K562 (cell line): Measurements from ENCODE around the gene BGN.

Source experiments
- MTA1 ChIP-seq: fragments of 450-650 bp; IDR thresholded peaks from 2 replicates; pipeline ENCODE4 v1.6.1; 2017; ENCODE audit warnings: borderline replicate concordance
- POLR2A ChIP-seq: fragments of 450-650 bp; conservative IDR thresholded peaks from 2 replicates; pipeline ENCODE4 v1.6.1; 2016
- REST ChIP-seq, 2 experiments: fragments of 450-650 bp; formaldehyde crosslinking in 1 of 2; IDR thresholded peaks; 2 replicates each; pipeline versions ENCODE4 v1.4.0 to v1.6.1; 2014 to 2020; ENCODE audit warnings: mild to moderate bottlenecking in 2 of 2, borderline replicate concordance in 1 of 2, low read depth in 1 of 2
- TAF1 ChIP-seq: IDR thresholded peaks from 2 replicates; pipeline ENCODE4 v1.6.1; 2011; ENCODE audit warnings: mild to moderate bottlenecking, low read length, moderate library complexity; ENCODE audit not compliant: insufficient read depth, control insufficient read depth, severe bottlenecking; ENCODE audit errors: extremely low read depth
- ZNF778 ChIP-seq: fragments of 450-650 bp; formaldehyde crosslinking; IDR thresholded peaks from 2 replicates; pipeline ENCODE4 v1.4.0; 2020; ENCODE audit warnings: mild to moderate bottlenecking, moderate library complexity
- TF ChIP-seq, protein P1 (sequence below): conservative IDR thresholded peaks from 2 replicates; pipeline ENCODE4 v1.6.1; 2011; ENCODE audit warnings: low read depth, mild to moderate bottlenecking, low read length; ENCODE audit not compliant: control insufficient read depth

DNA sequence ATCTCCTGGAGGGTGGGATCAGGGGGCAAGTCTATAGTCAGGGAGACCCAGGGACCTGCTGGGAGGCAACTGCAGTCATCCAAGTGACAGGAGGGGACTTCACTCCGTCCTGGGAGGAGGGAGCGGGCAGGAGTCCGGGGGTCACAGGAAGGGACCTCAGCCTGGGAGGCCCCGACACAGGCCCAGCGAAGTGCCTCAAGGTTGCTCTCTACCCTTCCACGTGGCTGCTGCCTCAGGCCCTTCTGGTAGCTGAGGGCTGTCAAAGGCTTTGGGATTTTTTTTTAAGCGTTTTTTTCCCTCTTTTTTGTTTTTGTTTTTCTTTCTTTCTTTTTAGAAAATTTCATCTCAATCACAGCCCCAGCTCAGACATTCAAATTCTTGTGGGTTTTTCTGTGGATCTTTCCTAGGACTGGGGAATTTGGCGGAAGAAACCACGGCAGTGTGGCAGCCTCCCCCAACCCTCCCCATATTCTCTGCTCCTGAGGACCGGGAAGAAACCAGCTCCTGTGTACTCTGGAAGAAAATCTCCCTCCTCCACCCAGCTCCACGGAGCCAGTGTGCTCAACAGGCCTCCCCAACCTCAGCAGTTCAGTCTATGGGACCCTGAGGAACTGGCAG lies 23.0 kb upstream of the BGN start:
- no peak for TF ChIP-seq TAF1
- TF ChIP-seq MTA1, result no peak
- no peak for TF ChIP-seq REST (IDR thresholded peaks at IDR 0.05; ENCODE audit: borderline replicate concordance)
- TF ChIP-seq REST (CRISPR knock-in tag; IDR thresholded peaks at IDR 0.05; ENCODE audit: low read depth), result no peak
- no peak for TF ChIP-seq POLR2A
- no peak for TF ChIP-seq ZNF778 (CRISPR knock-in tag)
- TF ChIP-seq, protein P1, sequence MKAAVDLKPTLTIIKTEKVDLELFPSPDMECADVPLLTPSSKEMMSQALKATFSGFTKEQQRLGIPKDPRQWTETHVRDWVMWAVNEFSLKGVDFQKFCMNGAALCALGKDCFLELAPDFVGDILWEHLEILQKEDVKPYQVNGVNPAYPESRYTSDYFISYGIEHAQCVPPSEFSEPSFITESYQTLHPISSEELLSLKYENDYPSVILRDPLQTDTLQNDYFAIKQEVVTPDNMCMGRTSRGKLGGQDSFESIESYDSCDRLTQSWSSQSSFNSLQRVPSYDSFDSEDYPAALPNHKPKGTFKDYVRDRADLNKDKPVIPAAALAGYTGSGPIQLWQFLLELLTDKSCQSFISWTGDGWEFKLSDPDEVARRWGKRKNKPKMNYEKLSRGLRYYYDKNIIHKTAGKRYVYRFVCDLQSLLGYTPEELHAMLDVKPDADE, result no peak
